Activated CD4-positive, alpha-beta T cell treated with anti-CD3 and anti-CD28 coated beads, Interleukin-10, Interleukin-2, amounts not matched to agents 100 ng/mL and 50 ng/mL, durations not matched to agents 16 hours and 8 hours (primary cell): ENCODE measurements around the gene IFI27L2.

Source experiments
- DNase-seq: peaks from one replicate; pipeline ENCODE4 v3.0.0-alpha.2; 2020

Gene IFI27L2

GRCh38 chr14:94121485-94121884, 7.9 kb downstream of the IFI27L2 start:
- no peak for DNase-seq

- no peak for DNase-seq
These were observed 8.6 kb downstream of the IFI27L2 start for GRCh38 chr14:94120667-94121340.

- DNase-seq = no peak
These were observed 10.3 kb downstream of the IFI27L2 start for GRCh38 chr14:94119071-94119470.

- DNase-seq = no peak
These were observed 11.5 kb downstream of the IFI27L2 start for GRCh38 chr14:94117856-94118255.

- no peak for DNase-seq
These were observed 12.7 kb downstream of the IFI27L2 start for GRCh38 chr14:94116701-94117100.

- no peak for DNase-seq
These were observed 13.8 kb downstream of the IFI27L2 start for GRCh38 chr14:94115631-94116030.

GRCh38 chr14:94115058-94115591, 14.3 kb downstream of the IFI27L2 start:
- no peak for DNase-seq

- DNase-seq = no peak
These were observed 14.8 kb downstream of the IFI27L2 start for GRCh38 chr14:94114589-94115057.

- DNase-seq = no peak
These were observed 15.4 kb downstream of the IFI27L2 start for GRCh38 chr14:94113908-94114588.

GRCh38 chr14:94113490-94113889, 15.9 kb downstream of the IFI27L2 start:
- DNase-seq = no peak

- no peak for DNase-seq
These were observed 16.3 kb downstream of the IFI27L2 start for GRCh38 chr14:94113073-94113472.

- DNase-seq = no peak
These were observed 16.8 kb downstream of the IFI27L2 start for GRCh38 chr14:94112513-94113063.

- DNase-seq = no peak
These were observed 17.9 kb downstream of the IFI27L2 start for GRCh38 chr14:94111276-94112095.

- DNase-seq = no peak
These were observed 18.7 kb downstream of the IFI27L2 start, which contains the start of gene IFI27 for GRCh38 chr14:94110552-94111181. TSS of gene IFI27 (plus strand) at chr14:94110736.

GRCh38 chr14:94109915-94110250, 19.5 kb downstream of the IFI27L2 start:
- DNase-seq = no peak

- DNase-seq = no peak
These were observed 24.7 kb downstream of the IFI27L2 start for GRCh38 chr14:94104731-94105130.

GRCh38 chr14:94103554-94104150, 25.8 kb downstream of the IFI27L2 start:
- DNase-seq = no peak

- no peak for DNase-seq
These were observed 26.5 kb downstream of the IFI27L2 start for GRCh38 chr14:94102768-94103482.

- no peak for DNase-seq
These were observed 27.7 kb downstream of the IFI27L2 start for GRCh38 chr14:94101748-94102147.

GRCh38 chr14:94100847-94101246, 28.6 kb downstream of the IFI27L2 start:
- no peak for DNase-seq

- DNase-seq = no peak
These were observed 30.4 kb downstream of the IFI27L2 start for GRCh38 chr14:94099006-94099405.
